Kasumi-1 (cell line): ENCODE data around the gene AGBL4.
"Not testable (repeated sequence)": the region's sequence is repeated elsewhere in the genome, so short reads cannot be mapped to it uniquely, and the experiment has no call there.

Experiments
- DNase-seq, 2 experiments: peaks; one replicate each; lab custom pipeline; 2025; lab: John Stamatoyannopoulos, UW

AGBL4 gene

DNA sequence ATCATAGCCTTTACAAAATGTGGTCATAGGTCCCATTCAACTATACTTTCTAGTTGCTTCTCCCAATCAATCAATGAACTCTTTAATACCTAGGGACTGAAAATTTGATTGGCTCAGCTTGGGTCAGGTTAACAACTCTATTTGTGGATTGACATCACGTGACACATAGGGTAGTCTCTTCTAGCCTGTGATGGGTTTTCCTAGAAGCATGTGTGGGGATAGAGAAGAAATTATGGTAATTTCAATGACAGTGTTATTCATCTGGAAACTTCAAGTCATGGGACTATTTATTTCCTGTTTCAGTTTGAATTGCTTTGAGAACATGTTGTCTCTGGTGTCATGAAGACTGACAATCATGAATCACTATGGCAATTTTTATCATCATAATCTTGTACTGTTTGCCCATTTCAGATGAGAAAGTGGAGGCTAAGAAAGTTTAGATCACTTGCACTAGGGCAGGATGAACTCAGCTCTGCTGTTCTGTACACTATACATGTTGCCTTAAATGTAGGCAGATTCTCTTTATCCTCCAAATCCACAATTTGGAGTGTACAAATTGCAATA, 717.2 kb downstream of the AGBL4 start:
- no peak for DNase-seq

DNA sequence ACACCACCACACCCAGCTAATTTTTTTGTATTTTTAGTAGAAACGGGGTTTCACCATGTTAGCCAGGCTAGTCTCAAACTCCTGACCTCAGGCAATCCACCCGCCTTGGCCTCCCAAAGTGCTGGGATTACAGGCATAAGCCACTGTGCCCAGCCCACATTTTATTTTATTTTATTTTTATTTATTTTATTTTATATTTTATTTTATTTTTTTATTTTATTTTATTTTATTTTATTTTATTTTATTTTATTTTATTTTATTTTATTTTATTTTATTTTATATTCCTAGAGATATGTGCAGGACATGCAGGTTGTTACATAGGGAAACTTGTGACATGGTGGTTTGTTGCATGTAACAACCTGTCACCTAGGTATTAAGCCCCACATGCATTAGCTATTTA, 721.4 kb downstream of the AGBL4 start:
- DNase-seq, result not testable (repeated sequence)

DNA sequence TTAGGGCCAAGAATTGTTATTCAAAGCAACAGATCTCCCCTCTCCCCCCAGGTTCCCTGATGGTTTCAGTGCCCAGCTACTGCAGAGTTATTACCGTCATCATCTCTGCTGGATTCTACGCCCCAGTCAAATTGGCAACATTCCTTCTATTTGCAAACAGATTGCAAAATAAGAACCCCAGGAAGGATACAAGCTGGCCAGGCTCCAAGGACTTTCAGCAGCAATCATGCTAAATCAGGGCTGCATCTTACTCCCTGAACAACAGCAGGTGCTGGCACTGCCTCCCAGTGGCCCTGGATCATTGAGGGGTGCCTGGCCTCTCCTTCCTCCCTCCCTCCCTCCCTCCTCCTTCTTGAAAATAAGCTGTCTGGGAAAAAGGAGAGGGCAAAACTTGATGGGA, 725.5 kb downstream of the AGBL4 start:
- DNase-seq, result no peak

DNA sequence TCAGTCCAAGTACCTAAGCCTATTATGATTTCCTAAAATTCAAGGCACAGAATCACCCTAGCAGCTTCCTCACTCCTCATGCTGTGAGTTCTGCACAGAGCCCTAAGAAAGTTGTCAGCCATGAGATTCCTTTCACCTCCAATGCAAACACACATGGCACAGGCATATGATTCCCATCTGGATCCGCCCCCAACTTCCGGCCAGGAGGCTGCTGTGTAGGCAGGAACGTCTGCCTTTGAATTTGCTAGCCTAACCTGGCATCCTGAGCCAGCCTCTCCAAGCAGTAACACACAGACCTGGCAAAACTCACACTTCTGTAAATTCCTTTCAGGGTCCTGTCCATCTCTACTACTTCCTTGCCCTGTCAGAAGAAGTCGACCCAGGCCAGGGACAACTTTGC, 726.0 kb downstream of the AGBL4 start:
- no peak for DNase-seq

DNA sequence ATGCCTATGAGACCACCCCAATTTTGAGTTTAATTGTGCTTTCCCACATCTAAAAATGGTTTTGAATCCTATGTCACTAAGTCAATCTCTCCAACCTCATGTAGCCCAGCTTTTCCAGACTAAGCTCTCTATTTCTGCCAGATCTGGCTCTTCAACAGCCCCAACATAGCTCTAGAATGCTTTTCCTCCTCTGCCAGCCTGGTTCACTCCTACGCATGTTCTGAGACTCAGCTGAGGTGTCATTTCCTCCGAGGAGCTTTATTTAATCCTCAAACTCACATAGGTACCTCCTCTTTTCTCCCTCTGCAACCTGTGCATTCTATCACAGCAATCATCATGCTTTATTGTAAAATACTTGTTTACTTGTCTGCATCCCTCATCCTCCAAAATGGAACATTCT, 729.2 kb downstream of the AGBL4 start:
- DNase-seq, result no peak

DNA sequence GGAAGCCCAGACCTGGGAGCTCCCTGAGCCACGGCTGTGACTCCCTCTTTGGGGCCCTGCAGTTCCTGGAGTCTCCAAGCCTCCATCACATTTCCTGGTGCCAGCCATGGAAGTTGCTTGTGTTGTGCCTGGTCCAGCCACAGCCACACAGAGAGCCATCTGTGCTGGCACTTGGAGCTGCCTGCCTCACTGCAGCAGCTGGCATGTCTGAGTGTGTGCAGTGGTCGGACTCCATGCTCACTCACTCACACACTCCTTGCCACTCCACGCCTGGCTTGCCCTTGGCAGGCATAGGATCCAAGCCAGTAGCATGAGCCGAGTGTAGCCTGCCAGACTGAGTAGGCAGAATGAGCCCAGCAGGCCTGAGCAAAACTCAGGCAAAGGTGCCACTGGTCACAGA, 730.7 kb downstream of the AGBL4 start:
- no peak for DNase-seq

DNA sequence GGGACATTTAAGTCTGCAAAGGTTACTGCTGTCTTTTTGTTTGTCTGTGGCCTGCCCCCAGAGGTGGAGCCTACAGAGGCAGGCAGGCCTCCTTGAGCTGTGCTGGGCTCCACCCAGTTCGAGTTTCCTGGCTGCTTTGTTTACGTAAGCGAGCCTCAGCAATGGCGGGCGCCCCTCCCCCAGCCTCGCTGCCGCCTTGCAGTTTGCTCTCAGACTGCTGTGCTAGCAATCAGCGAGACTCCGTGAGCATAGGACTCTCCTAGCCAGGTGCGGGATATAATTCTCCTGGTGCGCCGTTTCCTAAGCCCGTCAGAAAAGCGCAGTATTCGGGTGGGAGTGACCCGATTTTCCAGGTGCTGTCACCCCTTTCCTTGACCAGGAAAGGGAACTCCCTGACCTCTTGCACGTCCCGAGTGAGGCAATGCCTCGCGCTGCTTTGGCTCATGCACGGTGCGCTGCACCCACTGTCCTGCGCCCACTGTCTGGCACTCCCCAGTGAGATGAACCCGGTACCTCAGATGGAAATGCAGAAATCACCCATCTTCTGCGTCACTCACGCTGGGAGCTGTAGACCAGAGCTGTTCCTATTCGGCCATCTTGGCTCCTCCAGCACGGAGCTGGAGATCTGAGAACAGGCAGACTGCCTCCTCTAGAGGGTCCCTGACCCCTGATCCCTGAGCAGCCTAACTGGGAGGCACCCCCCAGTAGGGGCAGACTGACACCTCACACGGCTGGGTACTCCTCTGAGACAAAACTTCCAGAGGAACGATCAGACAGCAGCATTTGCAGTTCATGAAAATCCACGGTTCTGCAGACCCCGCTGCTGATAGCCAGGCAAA, 766.3 kb downstream of the AGBL4 start:
- DNase-seq, result not testable (repeated sequence)

DNA sequence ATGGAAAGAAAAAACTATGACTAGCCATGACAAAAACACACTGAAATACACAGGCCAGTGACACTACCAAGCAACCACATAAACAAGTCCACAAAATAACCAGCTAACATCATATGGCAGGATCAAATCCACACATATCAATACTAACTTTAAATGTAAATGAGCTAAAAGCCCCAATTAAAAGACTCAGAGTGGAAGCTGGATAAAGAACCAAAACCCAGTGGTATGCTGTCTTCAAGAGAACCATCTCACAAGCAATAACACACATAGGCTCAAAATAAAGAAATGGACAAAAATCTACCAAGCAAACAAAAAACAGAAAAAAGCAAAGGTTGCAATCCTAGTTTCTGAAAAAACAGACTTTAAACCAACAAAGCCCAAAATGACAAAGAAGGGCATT, 770.8 kb downstream of the AGBL4 start:
- no peak for DNase-seq

DNA sequence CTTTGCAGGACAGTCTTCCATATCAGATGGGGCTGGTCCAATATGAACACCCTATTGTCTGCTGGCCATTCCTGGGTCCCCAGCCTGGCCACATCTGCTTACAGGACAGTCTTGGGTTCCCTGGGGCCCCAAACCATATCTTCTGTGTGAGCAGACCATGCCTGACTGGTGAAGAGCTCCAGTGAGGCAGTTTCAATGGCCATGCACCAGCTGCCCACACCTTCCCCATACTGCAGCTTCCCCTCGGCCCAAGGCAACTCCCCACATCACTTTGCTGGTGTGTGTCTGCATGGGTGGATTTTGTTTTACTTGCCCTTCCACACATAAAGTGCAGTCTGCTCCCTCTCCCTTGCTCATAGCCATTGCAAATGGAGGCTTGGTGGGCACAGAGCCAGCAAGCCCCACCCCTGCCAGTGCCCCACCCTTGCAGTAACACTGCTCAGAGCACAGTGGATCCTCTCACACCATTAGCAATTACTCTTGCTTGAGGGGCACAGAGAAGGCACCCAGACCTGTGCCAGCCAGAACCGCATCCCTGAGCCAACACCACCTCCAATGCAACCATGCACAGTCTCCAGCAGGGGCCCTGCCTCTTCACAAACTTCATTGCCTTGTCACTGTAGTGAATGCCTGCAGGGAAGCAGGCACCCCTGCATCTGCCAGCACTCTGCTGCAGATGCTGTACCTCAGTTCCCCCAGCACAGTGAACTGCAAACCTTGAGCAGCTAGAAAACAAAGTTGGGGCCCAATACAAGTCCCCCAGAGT, 772.6 kb downstream of the AGBL4 start:
- no peak for DNase-seq

DNA sequence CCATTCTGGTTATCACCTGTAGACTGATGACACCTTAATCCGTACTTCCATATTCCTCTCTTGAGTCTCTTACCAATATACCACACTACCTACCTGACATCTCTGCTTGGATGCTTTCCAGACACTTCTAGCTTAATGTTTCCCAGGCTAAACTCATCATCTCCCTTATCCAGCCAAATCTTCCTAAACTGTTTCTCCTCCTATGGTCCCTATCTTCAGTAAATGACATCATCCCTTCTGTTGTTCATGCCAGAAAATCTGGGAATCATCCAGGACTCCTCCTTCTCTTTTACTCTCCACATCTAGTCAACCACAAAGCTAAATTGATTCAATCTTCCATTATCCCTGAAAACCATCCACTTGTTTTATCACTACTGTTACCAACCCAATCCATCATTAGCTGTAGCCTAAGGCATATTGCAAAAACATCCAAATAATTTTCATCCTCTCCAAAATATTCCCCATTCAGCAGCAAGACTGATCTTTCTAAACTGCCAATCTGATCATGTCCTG, 783.0 kb downstream of the AGBL4 start:
- DNase-seq, result no peak

DNA sequence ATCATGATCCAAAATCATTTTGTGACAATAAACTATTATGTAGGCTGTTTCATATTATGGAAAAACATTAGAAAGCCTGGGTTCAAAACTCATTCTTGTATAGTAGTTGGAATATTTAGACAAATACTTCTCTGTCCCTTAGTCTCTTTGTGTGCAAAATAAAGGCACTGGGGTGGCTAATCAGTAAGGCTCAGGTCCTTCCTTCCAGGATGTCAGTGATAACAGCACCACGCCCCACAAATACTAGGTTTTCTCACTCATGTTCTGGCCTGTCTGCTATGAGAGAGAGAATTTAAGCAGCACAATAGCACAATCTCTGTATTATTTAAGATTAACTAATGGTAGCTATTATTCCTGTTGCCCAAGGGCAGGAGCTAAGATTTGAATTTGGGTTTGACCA, 788.8 kb downstream of the AGBL4 start:
- no peak for DNase-seq

DNA sequence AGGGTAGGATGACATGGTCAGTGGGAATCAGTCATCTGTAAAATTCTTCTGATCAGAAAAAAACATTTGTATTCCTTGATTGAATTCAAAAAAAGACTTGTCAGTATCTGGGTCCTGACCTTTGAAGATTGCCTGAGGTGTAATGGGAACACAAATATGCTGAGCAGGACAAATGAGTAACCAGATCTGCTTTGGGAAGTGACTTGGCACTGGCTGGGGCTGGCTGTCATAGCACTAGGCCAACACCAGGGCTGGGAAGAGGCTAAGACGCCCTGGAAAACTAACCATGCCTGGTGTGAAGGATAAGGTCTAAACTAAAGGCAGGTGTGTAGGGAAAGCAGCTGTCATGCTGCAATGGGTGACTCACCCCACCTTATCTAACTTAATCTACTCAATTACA, 794.2 kb downstream of the AGBL4 start:
- no peak for DNase-seq

DNA sequence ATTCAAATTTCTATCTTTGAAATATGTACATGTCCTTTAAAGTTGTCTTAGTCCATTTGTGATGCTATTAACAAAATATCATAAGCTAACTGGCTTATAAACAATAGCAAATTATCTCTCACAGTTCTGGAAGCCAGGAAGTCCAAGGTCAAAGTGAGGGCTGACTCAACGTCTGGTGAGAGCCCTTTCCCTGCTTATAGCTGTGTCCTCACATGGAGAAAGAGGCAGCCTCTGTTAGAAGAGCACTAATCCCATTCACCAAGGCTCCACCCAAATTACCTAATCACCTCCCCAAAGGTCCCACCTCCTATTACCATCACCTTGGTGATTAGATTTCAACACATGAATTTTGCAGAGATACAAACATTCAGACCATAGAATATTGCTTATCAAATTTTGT, 797.0 kb downstream of the AGBL4 start:
- DNase-seq, result no peak

DNA sequence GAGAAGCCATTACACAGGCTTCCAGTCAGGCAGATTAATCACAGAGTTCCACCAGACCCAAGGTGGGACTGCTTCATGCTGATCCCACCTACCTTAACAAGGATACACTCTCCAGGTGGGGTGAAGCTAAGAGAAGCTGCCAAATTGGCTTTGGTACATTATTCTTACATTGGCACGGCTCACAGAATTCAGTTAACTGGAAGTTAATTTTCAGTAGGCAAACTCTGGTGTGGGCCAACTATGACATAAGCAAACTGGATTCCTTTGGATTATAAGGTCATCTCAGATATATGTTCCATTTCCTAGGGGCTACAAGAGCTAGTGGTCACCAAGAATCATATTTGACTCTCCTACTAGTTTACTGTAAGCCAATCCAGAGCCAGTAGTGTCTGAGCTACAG, 798.3 kb downstream of the AGBL4 start:
- DNase-seq, result no peak

DNA sequence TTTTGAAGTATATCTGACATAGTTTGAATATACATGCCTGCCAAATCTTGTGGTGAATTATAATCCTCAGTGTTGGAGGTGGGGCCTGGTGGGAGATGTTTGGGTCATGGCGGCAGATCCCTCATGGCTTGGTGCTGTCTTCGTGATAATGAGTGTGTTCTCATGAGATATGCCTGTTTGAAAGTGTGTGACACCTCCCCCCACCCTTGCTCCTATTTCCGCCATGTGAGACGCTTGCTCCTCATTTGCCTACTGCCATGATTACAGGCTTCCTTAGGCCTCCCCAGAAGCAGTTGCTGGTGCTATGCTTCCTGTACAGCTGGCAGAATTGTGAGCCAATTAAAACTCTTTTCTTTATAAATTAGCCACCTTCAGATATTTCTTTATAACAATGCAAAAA, 810.5 kb downstream of the AGBL4 start:
- no peak for DNase-seq

DNA sequence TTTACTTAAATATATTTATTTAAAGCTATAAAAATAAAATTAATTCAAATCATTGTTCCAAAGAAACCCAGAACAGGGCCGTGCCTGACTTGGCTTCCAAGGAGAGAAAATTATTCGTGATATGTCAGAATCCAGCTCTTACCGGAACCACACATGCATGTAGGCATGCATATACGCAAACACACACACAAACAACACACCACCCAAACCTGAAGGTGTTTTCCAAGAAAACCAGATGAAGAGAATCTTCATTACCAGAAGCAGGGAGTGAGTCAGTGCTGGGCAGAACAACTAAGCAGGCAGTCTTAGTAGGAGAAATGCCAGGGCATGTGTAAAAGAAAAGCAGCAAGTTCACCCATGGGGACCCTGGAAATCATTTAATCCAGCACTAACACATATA, 815.0 kb downstream of the AGBL4 start:
- no peak for DNase-seq

DNA sequence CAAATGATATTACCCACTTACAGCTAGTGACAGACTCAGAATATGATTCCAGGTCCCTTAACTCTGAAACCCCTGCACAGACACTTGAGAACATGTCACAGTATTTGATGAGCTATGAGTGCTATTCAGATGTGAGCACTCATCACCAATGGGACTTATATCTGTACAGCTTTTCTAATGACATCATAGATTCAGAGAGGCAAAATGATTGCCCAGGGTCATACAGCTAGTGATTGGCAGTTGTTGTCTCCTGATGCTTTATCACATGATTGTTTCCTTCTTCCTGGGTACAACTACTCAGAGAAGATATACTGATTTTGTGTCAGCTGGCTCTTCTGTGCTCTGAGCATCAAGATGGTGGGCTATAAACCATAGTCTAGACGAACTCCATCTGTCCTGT, 819.0 kb downstream of the AGBL4 start:
- no peak for DNase-seq

DNA sequence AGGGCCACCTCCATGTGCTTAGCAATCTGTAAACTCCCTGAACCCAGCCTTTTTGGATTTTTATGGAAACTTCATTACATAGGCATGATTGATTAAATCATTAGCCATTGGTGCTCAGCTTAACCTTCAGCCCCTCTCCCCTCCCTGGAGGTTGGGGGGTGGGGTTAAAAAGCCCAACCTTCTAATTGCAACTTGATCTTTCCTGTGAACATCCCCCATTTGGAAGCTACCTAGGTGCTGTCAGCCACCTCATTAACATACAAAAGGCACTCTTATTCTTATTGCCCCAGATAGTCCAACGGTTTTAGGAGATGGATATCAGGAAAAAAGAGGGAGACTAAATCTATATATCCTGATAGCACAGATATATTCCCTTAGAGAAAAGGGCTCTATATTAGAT, 823.0 kb downstream of the AGBL4 start:
- DNase-seq, result no peak

DNA sequence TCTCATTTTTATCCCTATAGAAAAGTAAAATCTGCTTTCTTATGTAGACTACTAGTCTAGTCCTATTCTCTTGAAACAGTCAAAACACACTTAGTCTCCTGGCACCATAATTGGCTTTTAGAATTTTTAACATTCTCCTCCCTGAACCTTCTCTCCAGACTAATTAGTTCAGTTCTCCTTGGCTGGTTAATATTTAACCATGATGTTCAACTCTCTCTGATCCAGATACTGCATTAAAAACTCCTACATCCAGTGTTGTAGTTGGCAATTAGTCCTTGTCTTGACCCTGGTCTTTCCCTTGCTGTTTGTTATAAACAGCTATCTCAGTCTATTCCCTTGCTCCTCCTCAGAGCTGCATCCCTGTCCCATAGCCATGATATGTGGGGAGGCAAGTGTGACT, 824.2 kb downstream of the AGBL4 start:
- no peak for DNase-seq

DNA sequence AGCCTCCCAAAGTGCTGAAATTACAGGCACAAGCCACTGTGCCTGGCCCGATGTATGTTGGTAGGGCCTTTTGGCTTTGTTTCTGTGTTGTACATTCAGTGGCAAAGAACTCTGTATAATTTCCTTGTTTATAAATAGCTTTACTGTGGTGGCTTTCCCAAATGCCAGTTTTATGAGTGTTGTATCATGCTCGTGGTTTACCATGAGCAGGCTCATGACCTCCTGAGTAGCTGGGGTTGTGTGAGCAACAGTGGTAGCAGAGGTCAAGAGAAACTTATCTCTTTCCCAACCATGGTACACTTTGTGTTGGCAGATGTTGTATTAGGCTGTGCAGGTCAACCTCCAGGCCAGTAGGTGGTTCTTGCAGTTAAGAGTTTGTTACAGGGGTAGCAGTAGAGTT, 826.7 kb downstream of the AGBL4 start:
- DNase-seq, result no peak

DNA sequence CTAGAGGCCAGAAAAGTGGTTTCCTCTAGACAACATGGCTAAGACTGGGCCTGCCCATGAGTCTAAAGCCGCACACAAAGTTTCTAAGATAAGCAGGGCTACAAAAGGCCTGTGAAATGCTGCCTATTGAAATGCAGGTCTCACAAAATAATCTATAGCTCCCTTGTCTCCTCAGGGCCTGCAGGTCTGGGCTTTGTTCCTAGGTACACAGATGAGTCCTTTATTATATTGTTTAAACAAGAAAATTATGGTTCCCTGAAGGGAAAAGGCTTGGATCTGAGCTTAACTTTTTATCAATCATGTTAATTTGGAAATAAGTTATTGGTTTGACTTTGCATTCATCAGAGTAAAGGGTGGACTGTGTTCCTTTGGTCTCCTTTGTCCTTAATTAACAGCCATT, 833.6 kb downstream of the AGBL4 start:
- DNase-seq, result no peak

DNA sequence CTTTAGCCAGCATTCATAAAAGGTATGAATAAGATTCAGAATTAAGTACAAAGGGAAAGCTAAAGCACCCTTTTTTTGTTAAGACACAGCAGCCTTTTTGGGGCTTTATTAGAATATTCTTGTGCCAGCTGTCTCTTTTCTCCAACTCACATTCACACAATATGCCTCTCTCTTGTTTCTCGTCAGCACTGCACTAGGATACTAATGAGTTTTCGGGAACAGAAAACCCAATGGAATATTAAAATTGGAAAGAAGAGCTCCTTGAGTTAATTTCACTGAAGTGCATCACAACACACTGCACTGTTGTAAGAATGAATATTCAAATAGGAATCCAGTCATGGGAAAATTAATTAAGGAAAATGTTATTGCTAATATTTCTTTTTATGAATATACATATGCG, 836.7 kb downstream of the AGBL4 start:
- no peak for DNase-seq

DNA sequence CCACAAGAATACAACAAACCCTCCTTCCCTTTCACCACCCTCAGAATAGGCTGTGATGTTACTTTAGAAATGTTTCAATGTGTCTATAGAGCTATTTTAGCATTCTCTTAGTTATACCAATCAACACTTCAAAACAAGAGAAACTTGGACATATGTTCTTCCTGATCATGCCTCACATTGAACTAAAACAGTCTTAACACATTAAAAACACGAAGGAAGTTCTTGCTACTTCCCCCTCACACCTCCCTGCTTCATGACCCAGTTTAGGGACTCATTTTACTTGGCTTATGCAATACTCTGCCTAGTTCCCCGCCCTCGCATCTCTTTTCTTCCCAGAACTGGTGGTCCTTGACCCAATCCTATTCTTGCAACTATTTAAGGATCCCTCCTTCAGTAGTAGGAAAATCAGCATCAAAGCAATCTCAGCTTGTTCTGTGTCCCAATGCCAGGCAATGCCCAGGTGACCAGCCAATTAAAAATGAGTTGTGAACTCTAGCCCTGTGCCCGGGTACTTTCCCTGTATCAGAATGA, 838.2 kb downstream of the AGBL4 start:
- DNase-seq, result no peak
